SJSA1 (cell line): ENCODE measurements around the gene EIF3J. TPM values are rescaled to one million over a fixed set of nuclear protein-coding genes. Genes with fewer than 3 reads are reported as not detected.

Source experiments
- DNase-seq, 2 experiments: peaks; one replicate each; pipeline ENCODE4 v3.0.0-alpha.2; 2015 to 2020; ENCODE audit warnings: low spot score in 2 of 2, low read depth in 1 of 2
- H3K27ac ChIP-seq: fragments of 250-450 bp; sonication (Bioruptor Pico); 2 replicates; pipeline ENCODE4 v1.5.1; 2020; ENCODE audit warnings: mild to moderate bottlenecking, moderate library complexity
- H3K27me3 ChIP-seq: fragments of 250-450 bp; sonication (Bioruptor Pico); replicated peaks from 2 replicates; pipeline ENCODE4 v1.5.1; 2020; ENCODE audit warnings: mild to moderate bottlenecking, moderate library complexity
- H3K36me3 ChIP-seq: fragments of 250-450 bp; sonication (Bioruptor Pico); 2 replicates; pipeline ENCODE4 v1.5.1; 2020; ENCODE audit warnings: mild to moderate bottlenecking
- H3K4me1 ChIP-seq: fragments of 250-450 bp; sonication (Bioruptor Pico); replicated peaks from 2 replicates; pipeline ENCODE4 v1.6.1; 2021; ENCODE audit warnings: mild to moderate bottlenecking
- H3K4me3 ChIP-seq: fragments of 250-450 bp; sonication (Bioruptor Pico); 2 replicates; pipeline ENCODE4 v1.5.1; 2020; ENCODE audit warnings: mild to moderate bottlenecking
- H3K9me3 ChIP-seq: fragments of 250-450 bp; sonication (Bioruptor Pico); replicated peaks from 2 replicates; pipeline ENCODE4 v1.5.1; 2020; ENCODE audit warnings: mild to moderate bottlenecking
- total RNA-seq: library from RNA; depleted of rRNA; stranded (reverse); fragments of >200 nt; shearing (Covaris generic); gene quantifications from 2 replicates; pipeline ENCODE4 v1.2.3, GENCODE V29; 2014; rRNA removed

The EIF3J gene
- total RNA-seq, 1 experiment from 2014 or later, result 66.4 TPM

DNA sequence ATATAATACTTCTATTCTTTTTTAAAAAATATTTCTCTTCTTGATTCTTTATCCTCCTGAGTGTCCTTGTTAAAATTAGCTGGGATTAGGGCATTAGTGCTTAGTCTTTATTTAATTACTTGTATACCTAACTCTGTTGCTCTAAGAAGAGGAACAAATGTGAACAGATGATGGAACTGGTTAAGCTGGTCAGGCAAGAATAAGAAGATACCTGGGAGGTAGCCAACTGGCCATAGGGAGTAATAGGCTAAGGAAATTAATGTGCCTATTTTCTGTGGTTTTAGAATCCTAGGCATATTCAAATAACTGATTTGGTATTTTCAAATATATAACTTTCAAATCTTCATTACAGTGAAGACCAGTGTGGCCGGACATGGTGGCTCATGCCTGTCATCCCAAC is 54.4 kb downstream of the EIF3J start:
- peaks cover 88% of the 10 kb centered on the region for H3K36me3 ChIP-seq
- no peak overlapping the region for H3K4me3 ChIP-seq
- H3K27ac ChIP-seq, result no peak overlapping the region
- no peaks in the 10 kb centered on the region for H3K9me3 ChIP-seq
- no peaks in the 10 kb centered on the region for H3K4me1 ChIP-seq
- no peaks in the 10 kb centered on the region for H3K27me3 ChIP-seq
- DNase-seq, result no peak

- no peak overlapping the region for H3K27ac ChIP-seq
- peaks cover 90% of the 10 kb centered on the region for H3K36me3 ChIP-seq
- no peaks in the 10 kb centered on the region for H3K27me3 ChIP-seq
- no peaks in the 10 kb centered on the region for H3K9me3 ChIP-seq
- no peak for DNase-seq
- no peak overlapping the region for H3K4me3 ChIP-seq
- no peaks in the 10 kb centered on the region for H3K4me1 ChIP-seq
These were observed 56.2 kb downstream of the EIF3J start for GRCh38 chr15:44593042-44593736.

DNA sequence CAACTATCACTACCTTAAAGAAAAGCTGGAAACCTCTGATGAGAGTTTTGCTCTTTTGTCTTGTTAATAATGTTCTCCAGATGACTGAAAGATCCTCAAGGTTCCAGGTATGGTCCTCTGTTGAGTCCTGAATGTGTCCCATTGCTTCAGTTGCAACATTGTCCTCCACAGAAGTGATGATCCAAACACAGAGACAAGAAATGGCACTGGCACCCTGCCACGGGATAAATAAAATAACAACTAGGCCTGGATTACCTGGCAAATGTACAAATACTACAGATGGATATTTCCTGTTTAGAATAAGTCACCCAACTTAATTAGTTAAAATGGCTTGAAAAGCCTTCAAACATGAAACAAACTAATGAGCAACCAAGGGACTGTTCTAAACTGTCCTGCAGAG is 58.3 kb downstream of the EIF3J start:
- H3K4me1 ChIP-seq, result no peaks in the 10 kb centered on the region
- H3K9me3 ChIP-seq, result no peaks in the 10 kb centered on the region
- peaks cover 76% of the 10 kb centered on the region for H3K36me3 ChIP-seq
- no peaks in the 10 kb centered on the region for H3K27me3 ChIP-seq
- no peak overlapping the region for H3K27ac ChIP-seq
- H3K4me3 ChIP-seq, result no peak overlapping the region
- no peak for DNase-seq

DNA sequence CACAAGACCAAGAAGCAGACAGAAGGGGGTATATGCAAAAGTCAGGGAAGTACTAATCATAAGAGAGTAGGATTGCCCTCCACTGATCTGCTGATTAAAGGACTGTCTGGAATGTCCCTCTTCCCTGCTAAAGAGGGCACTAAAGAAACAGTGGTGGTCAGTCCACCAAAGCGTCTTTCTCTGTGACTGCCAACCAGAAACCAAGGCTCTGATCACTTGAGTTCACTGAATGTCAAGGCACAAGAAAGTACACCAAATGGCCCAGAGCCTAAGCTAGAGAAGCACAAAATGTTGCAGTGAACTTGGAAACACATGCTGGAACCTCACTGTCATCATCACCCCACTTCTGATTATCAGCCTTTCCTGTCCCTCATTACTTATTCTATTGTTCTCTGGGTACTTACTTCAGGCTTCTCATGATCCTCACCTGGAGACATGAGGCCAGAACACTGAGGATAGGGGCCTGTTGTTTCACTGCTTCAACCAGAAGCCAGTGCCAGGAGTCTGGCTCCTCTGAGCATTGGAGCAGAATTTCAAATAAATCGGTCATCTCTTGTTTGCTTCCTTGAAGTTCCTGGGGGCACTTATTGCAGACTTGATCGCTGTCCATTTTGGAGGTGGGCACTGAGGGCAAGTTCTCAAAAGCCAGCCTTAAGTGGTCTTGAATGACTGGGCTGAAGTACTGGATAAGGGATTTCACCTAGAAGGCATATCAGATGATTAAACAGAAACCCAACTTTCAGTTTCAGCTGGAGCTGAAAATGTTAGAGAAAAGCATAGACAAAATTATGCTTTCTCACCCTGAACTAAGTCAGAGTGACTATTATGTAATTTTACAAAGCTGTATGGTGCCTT is 58.9 kb downstream of the EIF3J start:
- no peak overlapping the region for H3K4me3 ChIP-seq
- H3K36me3 ChIP-seq, result peaks cover 70% of the 10 kb centered on the region
- no peaks in the 10 kb centered on the region for H3K9me3 ChIP-seq
- no peak for DNase-seq
- H3K4me1 ChIP-seq, result no peaks in the 10 kb centered on the region
- H3K27me3 ChIP-seq, result no peaks in the 10 kb centered on the region
- no peak overlapping the region for H3K27ac ChIP-seq

DNA sequence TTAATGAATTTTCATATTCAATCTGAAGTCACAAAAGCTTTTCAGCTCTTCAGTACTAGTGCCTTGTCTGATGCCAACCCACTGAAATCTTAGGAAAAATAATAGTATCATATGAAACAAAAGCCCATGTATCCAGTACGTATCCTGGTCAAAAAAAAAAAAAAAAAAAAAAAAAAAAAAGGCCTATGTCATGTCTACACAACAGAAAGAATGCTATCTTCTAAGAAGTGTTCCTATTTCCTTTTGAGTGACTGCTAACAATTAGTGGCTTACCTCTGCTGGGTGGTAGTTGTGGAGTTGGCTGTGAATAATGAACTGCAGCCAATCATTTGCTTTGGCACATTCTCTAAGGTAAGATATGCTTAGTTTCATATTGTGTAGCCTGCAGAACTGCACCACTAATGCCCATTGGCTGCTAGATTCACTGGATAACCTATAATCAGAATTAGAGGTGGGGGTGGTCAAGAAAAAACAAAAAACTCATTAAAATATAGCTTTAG is 59.6 kb downstream of the EIF3J start:
- DNase-seq, result no peak
- no peak overlapping the region for H3K27ac ChIP-seq
- H3K27me3 ChIP-seq, result no peaks in the 10 kb centered on the region
- H3K9me3 ChIP-seq, result no peaks in the 10 kb centered on the region
- H3K4me1 ChIP-seq, result no peaks in the 10 kb centered on the region
- no peak overlapping the region for H3K4me3 ChIP-seq
- peaks cover 63% of the 10 kb centered on the region for H3K36me3 ChIP-seq

DNA sequence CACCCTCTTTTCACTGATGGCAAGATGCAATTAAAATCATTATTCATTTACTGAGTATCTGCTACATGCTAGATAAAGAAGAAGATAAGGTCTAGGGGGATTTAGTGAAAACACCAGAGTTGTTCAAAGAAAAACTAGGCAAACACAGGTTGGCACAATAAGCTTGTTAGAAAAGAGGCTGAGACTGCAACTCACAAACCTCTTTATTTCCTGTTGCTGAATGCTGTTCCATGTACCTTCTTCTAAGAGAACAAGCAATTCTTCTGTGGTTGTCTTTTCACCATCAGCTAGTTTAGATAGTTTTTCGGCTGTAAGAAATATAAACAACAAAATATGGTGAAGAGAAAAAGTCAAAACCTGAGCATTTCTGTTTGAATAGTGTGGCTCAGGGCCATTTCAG is 61.1 kb downstream of the EIF3J start:
- Histone ChIP-seq H3K36me3 (peaks cover 50% of the 10 kb centered on the region), H3K4me1 (no peaks in the 10 kb centered on the region), H3K27ac (no peak overlapping the region), H3K27me3 (no peaks in the 10 kb centered on the region), H3K4me3 (no peak overlapping the region), H3K9me3 (no peaks in the 10 kb centered on the region)
- no peak for DNase-seq

DNA sequence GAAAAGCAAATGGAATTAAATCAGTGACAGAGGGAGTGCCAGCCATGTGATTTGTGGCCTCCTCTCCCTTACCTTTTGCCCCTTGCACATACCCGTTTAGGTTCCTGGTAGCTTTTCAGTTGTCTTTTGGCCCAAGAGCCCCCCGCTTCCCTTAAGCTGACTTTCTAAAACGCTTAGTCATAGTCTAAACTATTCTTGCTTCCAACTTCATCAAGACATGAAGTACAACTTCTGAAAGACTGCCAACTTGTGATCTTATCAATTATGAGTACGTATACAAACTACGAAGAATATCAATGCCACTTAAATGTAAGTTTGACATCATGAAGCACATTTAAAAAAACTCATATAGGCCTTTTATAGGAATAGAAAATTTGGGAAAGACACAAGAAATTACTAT is 61.9 kb downstream of the EIF3J start:
- Histone ChIP-seq H3K27ac (no peak overlapping the region), H3K4me1 (no peaks in the 10 kb centered on the region), H3K4me3 (no peak overlapping the region), H3K36me3 (peaks cover 53% of the 10 kb centered on the region), H3K9me3 (no peaks in the 10 kb centered on the region), H3K27me3 (no peaks in the 10 kb centered on the region)
- no peak for DNase-seq

GRCh38 chr15:44603126-44603525 is 66.2 kb downstream of the EIF3J start:
- Histone ChIP-seq H3K9me3 (no peaks in the 10 kb centered on the region), H3K4me1 (no peaks in the 10 kb centered on the region), H3K27me3 (no peaks in the 10 kb centered on the region), H3K36me3 (peaks cover 38% of the 10 kb centered on the region), H3K27ac (no peak overlapping the region), H3K4me3 (no peak overlapping the region)
- no peak for DNase-seq

GRCh38 chr15:44606740-44607139 is 69.8 kb downstream of the EIF3J start:
- peaks cover 46% of the 10 kb centered on the region for H3K36me3 ChIP-seq
- no peak for DNase-seq
- no peaks in the 10 kb centered on the region for H3K27me3 ChIP-seq
- no peaks in the 10 kb centered on the region for H3K4me1 ChIP-seq
- H3K9me3 ChIP-seq, result no peaks in the 10 kb centered on the region
- no peak overlapping the region for H3K27ac ChIP-seq
- H3K4me3 ChIP-seq, result no peak overlapping the region

Other genes with a start within 250 kb of the EIF3J start
- 72.7 and 95.2 TPM in 2 replicates for gene GOLM2, start 248.4 kb upstream of the EIF3J start, total RNA-seq
- 79.8 and 135 TPM in 2 replicates for gene CTDSPL2, start 109.5 kb upstream of the EIF3J start, total RNA-seq
- gene SPG11, start 126.5 kb downstream of the EIF3J start, total RNA-seq, result 28.9 and 36.8 TPM in 2 replicates
- 0.19 and 0.29 TPM in 2 replicates for gene PATL2, start 174.2 kb downstream of the EIF3J start, total RNA-seq
- 7,277 and 7,743 TPM in 2 replicates for gene B2M, start 174.4 kb downstream of the EIF3J start, total RNA-seq
- 9.1 and 10.9 TPM in 2 replicates for gene TRIM69, start 199.4 kb downstream of the EIF3J start, total RNA-seq